Ishikawa (cell line): ENCODE measurements around the gene CABP4.
A peak's percentile ranks its signal among the peaks of the same experiment; 100 is the strongest.

ENCODE experiments used
- CEBPB ChIP-seq: IDR thresholded peaks from 2 replicates; pipeline ENCODE4 v1.6.1; 2012
- CREB1 ChIP-seq: IDR thresholded peaks from 2 replicates; pipeline ENCODE4 v1.6.1; 2012; ENCODE audit warnings: low read depth
- EGR1 ChIP-seq: IDR thresholded peaks from 2 replicates; pipeline ENCODE4 v1.6.1; 2012
- EP300 ChIP-seq: IDR thresholded peaks from 2 replicates; pipeline ENCODE4 v1.6.1; 2012; ENCODE audit warnings: borderline replicate concordance
- FOXM1 ChIP-seq: IDR thresholded peaks from 2 replicates; pipeline ENCODE4 v1.6.1; 2012; ENCODE audit warnings: low read depth, borderline replicate concordance
- NFIC ChIP-seq: IDR thresholded peaks from 2 replicates; pipeline ENCODE4 v1.6.1; 2012
- RAD21 ChIP-seq: IDR thresholded peaks from 2 replicates; pipeline ENCODE4 v1.6.1; 2012; ENCODE audit warnings: low read depth
- TAF1 ChIP-seq: IDR thresholded peaks from 2 replicates; pipeline ENCODE4 v1.6.1; 2012; ENCODE audit warnings: low read depth, mild to moderate bottlenecking
- TCF12 ChIP-seq: IDR thresholded peaks from 2 replicates; pipeline ENCODE4 v1.6.1; 2012; ENCODE audit warnings: low read depth
- TEAD4 ChIP-seq: IDR thresholded peaks from 2 replicates; pipeline ENCODE4 v1.6.1; 2012
- YY1 ChIP-seq: IDR thresholded peaks from 2 replicates; pipeline ENCODE4 v1.6.1; 2012; ENCODE audit warnings: low read depth
- ZBTB7A ChIP-seq: IDR thresholded peaks from 2 replicates; pipeline ENCODE4 v1.6.1; 2012; ENCODE audit warnings: low read depth
- TF ChIP-seq, protein P1 (sequence below): IDR thresholded peaks from 2 replicates; pipeline ENCODE4 v1.6.1; 2012
- TF ChIP-seq, protein P2 (sequence below): IDR thresholded peaks from 2 replicates; pipeline ENCODE4 v1.6.1; 2012
- TF ChIP-seq, protein P3 (sequence below): IDR thresholded peaks from 2 replicates; pipeline ENCODE4 v1.6.1; 2012; ENCODE audit warnings: low read depth, mild to moderate bottlenecking

The CABP4 gene

DNA sequence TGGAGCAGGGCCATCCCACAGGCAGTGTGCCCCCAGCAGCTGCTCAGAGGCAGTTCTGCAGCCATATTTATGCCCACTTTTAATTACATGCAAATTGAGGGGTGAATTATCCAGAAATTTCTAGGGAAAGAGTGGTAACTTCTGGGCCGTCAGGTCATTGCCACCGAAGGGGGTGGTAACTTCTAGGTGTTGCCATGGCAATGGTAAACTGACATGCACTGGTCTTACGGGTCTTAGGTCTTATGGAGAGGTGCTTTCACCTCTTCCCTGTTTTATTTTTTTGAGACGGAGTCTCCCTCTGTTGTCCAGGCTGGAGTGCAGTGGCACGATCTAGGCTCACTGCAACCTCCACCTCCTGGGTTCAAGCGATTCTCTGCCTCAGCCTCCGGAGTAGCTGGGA lies 17.7 kb downstream of the CABP4 start:
- TF ChIP-seq RAD21: no peak

DNA sequence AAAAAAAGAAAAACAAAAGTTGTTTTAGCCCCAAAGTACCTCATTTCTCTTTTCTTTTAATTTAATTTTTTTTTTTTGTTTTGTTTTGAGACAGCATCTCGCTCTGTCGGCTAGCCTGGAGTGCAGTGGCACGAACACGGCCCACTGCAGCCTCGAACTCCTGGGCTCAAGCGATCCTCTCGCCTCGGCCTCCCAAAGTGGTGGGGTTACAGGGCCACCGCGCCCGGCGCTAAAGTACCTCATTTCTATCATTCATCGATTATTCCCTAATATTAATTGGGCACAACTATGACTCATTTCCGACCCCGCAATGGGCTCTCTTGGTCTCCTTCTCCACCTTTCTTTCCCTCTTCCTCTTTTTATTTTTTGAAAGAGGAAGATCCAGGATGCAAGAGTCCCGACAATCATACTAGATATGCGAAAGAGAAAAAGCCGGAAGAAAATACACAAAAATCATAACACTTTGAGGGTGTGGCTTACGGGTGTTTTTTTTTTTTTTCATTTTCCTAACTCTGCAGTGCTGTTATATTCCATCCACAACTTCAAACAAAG lies 27.2 kb downstream of the CABP4 start:
- TF ChIP-seq ZBTB7A (no peak), TEAD4 (no peak), RAD21 (no peak), CREB1 (no peak), EGR1 (no peak), CEBPB (no peak), NFIC (no peak), TCF12 (no peak), FOXM1 (no peak)
- TF ChIP-seq, protein P1, sequence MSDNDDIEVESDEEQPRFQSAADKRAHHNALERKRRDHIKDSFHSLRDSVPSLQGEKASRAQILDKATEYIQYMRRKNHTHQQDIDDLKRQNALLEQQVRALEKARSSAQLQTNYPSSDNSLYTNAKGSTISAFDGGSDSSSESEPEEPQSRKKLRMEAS: no peak
- TF ChIP-seq, protein P2, sequence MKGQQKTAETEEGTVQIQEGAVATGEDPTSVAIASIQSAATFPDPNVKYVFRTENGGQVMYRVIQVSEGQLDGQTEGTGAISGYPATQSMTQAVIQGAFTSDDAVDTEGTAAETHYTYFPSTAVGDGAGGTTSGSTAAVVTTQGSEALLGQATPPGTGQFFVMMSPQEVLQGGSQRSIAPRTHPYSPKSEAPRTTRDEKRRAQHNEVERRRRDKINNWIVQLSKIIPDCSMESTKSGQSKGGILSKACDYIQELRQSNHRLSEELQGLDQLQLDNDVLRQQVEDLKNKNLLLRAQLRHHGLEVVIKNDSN: no peak

DNA sequence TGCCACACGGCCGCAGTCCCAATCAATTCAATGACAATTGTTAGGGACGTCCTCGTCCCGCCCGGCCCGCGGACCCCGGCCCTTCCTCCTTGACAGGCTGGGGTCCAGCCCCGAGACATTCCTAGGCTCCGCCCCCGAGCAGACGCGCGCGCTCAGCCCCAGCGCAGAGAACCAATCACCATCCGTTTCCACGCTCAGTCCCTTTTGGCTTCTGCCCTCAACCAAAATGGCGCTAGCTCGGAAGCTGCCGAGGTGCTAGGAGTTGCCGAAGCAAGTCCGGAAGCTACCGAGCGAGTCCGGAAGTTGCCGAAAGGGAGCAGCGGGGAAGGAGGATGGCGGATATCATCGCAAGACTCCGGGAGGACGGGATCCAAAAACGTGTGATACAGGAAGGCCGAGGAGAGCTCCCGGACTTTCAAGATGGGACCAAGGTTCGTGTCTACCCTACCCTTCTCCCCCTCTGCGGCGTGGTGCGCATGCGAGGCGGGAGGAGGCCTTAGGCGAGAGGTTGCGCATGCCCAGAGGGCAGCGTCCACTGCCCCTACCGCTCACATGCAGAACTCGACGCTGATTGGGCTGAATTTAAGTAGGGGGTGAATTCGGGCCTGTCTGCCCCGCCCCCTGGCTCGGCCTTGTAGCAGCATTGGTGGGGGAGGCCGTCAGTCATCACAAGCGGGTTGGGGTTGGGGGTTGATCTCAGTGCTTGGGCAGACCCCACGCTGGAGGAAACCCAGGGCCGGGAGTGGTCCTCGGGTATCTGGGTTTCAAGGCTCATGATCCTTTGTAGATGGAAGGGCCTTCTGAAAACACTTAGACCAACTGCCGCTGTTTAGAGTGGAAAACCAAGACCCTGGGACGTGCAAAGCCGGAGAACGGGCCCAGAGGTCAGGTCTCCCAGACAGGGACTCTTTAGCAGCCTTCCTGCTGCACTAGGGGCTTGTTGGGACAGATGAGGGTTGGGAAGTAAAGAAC lies 28.0 kb downstream of the CABP4 start, which contains the start of gene AIP:
Gene AIP (plus strand): TSS at position 200 of the 972 bp plus-strand sequence. CDS start 133 bp downstream, at position 333.
- TF ChIP-seq, protein P1: peak; percentile 100
- TF ChIP-seq YY1 (peak; percentile 99), CREB1 (peak; percentile 59), ZBTB7A (peak; percentile 89), EGR1 (no peak), TAF1 (peak; percentile 57), TCF12 (peak; percentile 38; the same call in 1 of the 2 replicates), EP300 (no peak), TEAD4 (0 out of 2 replicates have a peak, but pooled peaks have one; percentile 35), RAD21 (no peak)
- TF ChIP-seq, protein P2: no peak

DNA sequence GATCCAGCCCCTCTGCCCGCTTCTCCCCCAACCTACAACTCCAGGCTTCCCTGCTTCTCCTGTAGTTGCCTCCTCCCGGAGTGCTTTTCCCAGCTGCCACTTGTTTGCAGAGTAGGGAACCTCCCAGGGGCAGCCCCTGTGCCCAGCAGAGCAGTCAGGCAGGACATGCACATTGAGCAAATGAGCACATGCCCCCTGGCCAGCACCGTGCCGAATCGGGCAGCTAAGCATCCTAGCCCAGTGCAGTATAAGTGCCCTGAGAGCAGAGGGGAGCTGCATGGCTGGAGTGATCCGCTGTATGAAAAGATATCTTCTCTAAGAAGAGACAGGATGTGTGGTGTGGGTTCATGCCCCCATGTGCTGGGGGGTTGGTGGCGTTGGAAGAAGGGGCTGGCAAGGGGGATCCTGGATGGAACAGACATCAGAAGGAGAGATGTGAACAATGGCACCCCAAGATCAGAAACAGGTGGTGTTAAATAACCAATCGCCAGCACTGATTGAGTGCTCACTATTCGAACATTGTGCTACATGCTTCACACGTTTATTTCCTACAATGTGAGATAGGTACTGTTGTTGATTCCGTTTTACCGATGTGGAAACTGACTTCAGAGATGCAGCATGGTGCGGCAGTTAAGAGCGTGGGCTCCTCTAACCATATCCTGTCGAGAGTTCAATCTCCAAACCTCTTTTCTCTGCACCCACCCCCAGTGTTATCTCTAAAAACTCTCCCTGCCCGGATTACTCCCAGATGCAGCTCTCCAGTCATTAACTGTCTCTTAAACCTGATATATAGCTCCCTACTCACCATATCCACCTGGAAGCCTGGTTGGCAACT lies 28.9 kb downstream of the CABP4 start:
- TF ChIP-seq, protein P1: no peak
- TF ChIP-seq NFIC (no peak), YY1 (no peak), CEBPB (no peak), FOXM1 (no peak), EGR1 (no peak), ZBTB7A (no peak), CREB1 (no peak), TEAD4 (no peak), TCF12 (no peak), RAD21 (no peak), EP300 (no peak), TAF1 (no peak)
- TF ChIP-seq, protein P3, sequence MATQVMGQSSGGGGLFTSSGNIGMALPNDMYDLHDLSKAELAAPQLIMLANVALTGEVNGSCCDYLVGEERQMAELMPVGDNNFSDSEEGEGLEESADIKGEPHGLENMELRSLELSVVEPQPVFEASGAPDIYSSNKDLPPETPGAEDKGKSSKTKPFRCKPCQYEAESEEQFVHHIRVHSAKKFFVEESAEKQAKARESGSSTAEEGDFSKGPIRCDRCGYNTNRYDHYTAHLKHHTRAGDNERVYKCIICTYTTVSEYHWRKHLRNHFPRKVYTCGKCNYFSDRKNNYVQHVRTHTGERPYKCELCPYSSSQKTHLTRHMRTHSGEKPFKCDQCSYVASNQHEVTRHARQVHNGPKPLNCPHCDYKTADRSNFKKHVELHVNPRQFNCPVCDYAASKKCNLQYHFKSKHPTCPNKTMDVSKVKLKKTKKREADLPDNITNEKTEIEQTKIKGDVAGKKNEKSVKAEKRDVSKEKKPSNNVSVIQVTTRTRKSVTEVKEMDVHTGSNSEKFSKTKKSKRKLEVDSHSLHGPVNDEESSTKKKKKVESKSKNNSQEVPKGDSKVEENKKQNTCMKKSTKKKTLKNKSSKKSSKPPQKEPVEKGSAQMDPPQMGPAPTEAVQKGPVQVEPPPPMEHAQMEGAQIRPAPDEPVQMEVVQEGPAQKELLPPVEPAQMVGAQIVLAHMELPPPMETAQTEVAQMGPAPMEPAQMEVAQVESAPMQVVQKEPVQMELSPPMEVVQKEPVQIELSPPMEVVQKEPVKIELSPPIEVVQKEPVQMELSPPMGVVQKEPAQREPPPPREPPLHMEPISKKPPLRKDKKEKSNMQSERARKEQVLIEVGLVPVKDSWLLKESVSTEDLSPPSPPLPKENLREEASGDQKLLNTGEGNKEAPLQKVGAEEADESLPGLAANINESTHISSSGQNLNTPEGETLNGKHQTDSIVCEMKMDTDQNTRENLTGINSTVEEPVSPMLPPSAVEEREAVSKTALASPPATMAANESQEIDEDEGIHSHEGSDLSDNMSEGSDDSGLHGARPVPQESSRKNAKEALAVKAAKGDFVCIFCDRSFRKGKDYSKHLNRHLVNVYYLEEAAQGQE: no peak
- TF ChIP-seq, protein P2: no peak

DNA sequence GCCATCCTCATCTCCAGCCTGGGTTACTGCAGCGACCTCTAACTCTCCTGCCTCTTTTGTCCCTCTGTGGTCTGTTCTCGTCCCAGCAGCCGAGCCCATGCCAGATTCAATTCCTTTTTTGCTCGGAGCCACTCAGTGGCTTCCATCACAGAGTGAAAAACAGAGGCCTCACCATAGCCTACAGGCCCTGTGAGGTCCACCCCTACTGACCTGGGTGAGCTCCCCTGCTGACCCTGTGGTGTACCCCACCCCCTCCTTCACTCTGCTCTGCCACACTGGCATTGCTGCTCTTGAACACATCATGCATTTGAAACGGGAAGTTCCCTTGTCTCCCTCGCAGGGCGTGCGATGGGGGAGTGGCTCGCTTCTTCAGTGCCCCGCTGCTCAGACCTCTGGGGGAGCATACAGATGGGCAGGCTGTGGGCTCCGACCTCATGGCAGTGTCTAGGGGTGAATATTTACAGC lies 29.7 kb downstream of the CABP4 start:
- TF ChIP-seq EP300: no peak
- TF ChIP-seq, protein P2: no peak
- TF ChIP-seq, protein P3: no peak
- TF ChIP-seq, protein P1: no peak
- TF ChIP-seq EGR1: no peak
